ENCODE data around the gene ST3GAL2. TPM values are rescaled to one million over a fixed set of nuclear protein-coding genes. Genes with fewer than 3 reads are reported as not detected.

Gene ST3GAL2
- 28.5 and 32.4 TPM in 2 replicates for total RNA-seq (2014; rRNA removed; shearing (Covaris generic))

GRCh38 chr16:70438969-70439862 lies at the start of gene ST3GAL2:
Gene ST3GAL2 (minus strand): TSS chr16:70439100. CDS start chr16:70398530, 40,570 bp downstream.

GRCh38 chr16:70454222-70455034 lies 15.5 kb upstream of the ST3GAL2 start, which contains the start of gene FCSK:
Gene FCSK (plus strand): TSS chr16:70454595. CDS start chr16:70463191, 8,596 bp downstream.

Small RNAs within 50 kb of the gene (small RNA-seq; reads per million reads assigned to genes)
- gene RNU6-23P = not detected
- not detected for gene RPS27P26

Other genes with a start within 250 kb of the ST3GAL2 start
- 45.1 and 48.9 TPM in 2 replicates for gene EXOSC6, start 187.2 kb downstream of the ST3GAL2 start, total RNA-seq (2014; rRNA removed; shearing (Covaris generic))
- 296 and 303 TPM in 2 replicates for gene AARS1, start 149.6 kb downstream of the ST3GAL2 start, total RNA-seq (2014; rRNA removed; shearing (Covaris generic))
- 37.8 and 38.3 TPM in 2 replicates for gene DDX19B, start 139.9 kb downstream of the ST3GAL2 start, total RNA-seq (2014; rRNA removed; shearing (Covaris generic))
- gene DDX19A, start 92.2 kb downstream of the ST3GAL2 start, total RNA-seq (2014; rRNA removed; shearing (Covaris generic)) = 80.0 and 83.9 TPM in 2 replicates
- 10.5 and 19.8 TPM in 2 replicates for gene FCSK, start 15.5 kb upstream of the ST3GAL2 start, total RNA-seq (2014; rRNA removed; shearing (Covaris generic))
- 52.5 and 53.0 TPM in 2 replicates for gene COG4, start 84.5 kb upstream of the ST3GAL2 start, total RNA-seq (2014; rRNA removed; shearing (Covaris generic))
- gene SF3B3, start 84.7 kb upstream of the ST3GAL2 start, total RNA-seq (2014; rRNA removed; shearing (Covaris generic)) = 168 and 197 TPM in 2 replicates
- not detected in 2 replicates for gene IL34, start 207.5 kb upstream of the ST3GAL2 start, total RNA-seq (2014; rRNA removed; shearing (Covaris generic))
- gene MTSS2, start 247.0 kb upstream of the ST3GAL2 start, total RNA-seq (2014; rRNA removed; shearing (Covaris generic)) = 23.7 and 27.0 TPM in 2 replicates